HepG2 (cell line): Measurements from ENCODE around the gene CREBZF. TPM values are rescaled to one million over a fixed set of nuclear protein-coding genes. Genes with fewer than 3 reads are reported as not detected.

Experiments used
- FOXO1 ChIP-seq: sonication (generic); formaldehyde crosslinking; IDR thresholded peaks from 2 replicates; pipeline ENCODE4 v1.4.0; 2020; ENCODE audit warnings: missing genetic modification reagents
- JDP2 ChIP-seq: sonication (generic); formaldehyde crosslinking; IDR thresholded peaks from 2 replicates; pipeline ENCODE4 v1.8.1; 2022; ENCODE audit warnings: missing genetic modification reagents, borderline replicate concordance
- KDM6A ChIP-seq: IDR thresholded peaks from 2 replicates; pipeline ENCODE4 v1.6.1; 2016; ENCODE audit warnings: low read depth
- KLF12 ChIP-seq: sonication (generic); formaldehyde crosslinking; IDR thresholded peaks from 2 replicates; pipeline ENCODE4 v1.4.0; 2020; ENCODE audit warnings: missing genetic modification reagents, borderline replicate concordance
- KLF13 ChIP-seq: sonication (generic); formaldehyde crosslinking; IDR thresholded peaks from 2 replicates; pipeline ENCODE4 v1.4.0; 2020; ENCODE audit warnings: mild to moderate bottlenecking, missing genetic modification reagents
- MED1 ChIP-seq: sonication (generic); formaldehyde crosslinking; IDR thresholded peaks from 2 replicates; pipeline ENCODE4 v1.4.0; 2020; ENCODE audit warnings: missing genetic modification reagents
- RFXANK ChIP-seq: IDR thresholded peaks from 2 replicates; pipeline ENCODE4 v1.6.1; 2016
- ZNF337 ChIP-seq: sonication (generic); formaldehyde crosslinking; IDR thresholded peaks from 2 replicates; pipeline ENCODE4 v1.5.1; 2020; ENCODE audit warnings: missing genetic modification reagents, low read depth, mild to moderate bottlenecking, borderline replicate concordance
- ZNF572 ChIP-seq: sonication (generic); formaldehyde crosslinking; IDR thresholded peaks from 2 replicates; pipeline ENCODE4 v1.5.1; 2020; ENCODE audit warnings: mild to moderate bottlenecking, missing genetic modification reagents
- ZSCAN30 ChIP-seq: sonication (generic); formaldehyde crosslinking; IDR thresholded peaks from 2 replicates; pipeline ENCODE4 v1.5.0; 2020; ENCODE audit warnings: mild to moderate bottlenecking, missing genetic modification reagents
- polyA plus RNA-seq, 8 experiments: library from polyadenylated mRNA; depleted of rRNA in 3 of 8; stranded (reverse) in 7 of 8; unstranded in 1 of 8; fragments of >200 nt; fragmentation: Illumina TruSeq in 4 of 8; extraction: Trizol in 4 of 8; gene quantifications; 2 replicates each; pipeline versions ENCODE4 v1.2.1 to v1.2.3, GENCODE V29; 2011 to 2016; ENCODE audit warnings: low read depth in 4 of 8, missing spikeins in 1 of 8, mixed read lengths in 1 of 8; ENCODE audit not compliant: insufficient read depth in 1 of 8
- total RNA-seq, 5 experiments: library from RNA; depleted of rRNA; stranded (reverse); fragments of >200 nt; fragmentation: Illumina TruSeq; extraction: Trizol; gene quantifications; 2 replicates each; pipeline ENCODE4 v1.2.3, GENCODE V29; 2016; ENCODE audit warnings: low read depth in 1 of 5
- TF ChIP-seq, protein P1 (sequence below): sonication (generic); formaldehyde crosslinking; IDR thresholded peaks from 2 replicates; pipeline ENCODE4 v1.4.0; 2020; ENCODE audit warnings: missing genetic modification reagents
- TF ChIP-seq, protein P2 (sequence below), 2 experiments: fragments of 450-650 bp in 1 of 2; sonication (generic) in 1 of 2; formaldehyde crosslinking in 1 of 2; IDR thresholded peaks; 2 replicates each; pipeline versions ENCODE4 v1.6.1 to v1.8.0; 2016 to 2022; ENCODE audit warnings: antibody characterized with exemption in 1 of 2, mild to moderate bottlenecking in 1 of 2, missing genetic modification reagents in 1 of 2
- TF ChIP-seq, protein P3 (sequence below): sonication (generic); formaldehyde crosslinking; IDR thresholded peaks from 2 replicates; pipeline ENCODE4 v1.8.0; 2022; ENCODE audit warnings: mild to moderate bottlenecking, missing genetic modification reagents

CREBZF gene
- total and polyA plus RNA-seq, 2 of the 13 experiments (the other 11 are each of a cell fraction or from before 2014, with no cell fraction given) = 30.6 to 43.1 TPM

DNA sequence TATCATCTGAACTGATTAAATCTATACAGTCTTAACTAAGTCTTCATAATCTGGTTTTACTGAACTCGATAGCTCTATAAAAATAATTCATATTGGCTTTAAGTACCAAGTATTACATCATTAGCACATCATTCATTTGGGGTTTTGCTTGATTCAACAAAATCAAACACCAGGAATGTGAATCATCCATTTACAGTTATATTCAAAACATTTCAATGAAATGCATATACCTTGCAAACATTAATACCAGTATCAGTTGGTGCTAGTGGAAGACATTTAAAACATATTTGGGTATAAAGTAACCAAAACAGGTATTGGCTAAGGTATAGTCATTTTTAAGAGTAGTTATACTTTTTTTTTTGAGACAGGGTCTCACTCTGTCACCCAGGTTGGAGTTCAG is 33.3 kb upstream of the CREBZF start (continued):
- TF ChIP-seq, protein P1, sequence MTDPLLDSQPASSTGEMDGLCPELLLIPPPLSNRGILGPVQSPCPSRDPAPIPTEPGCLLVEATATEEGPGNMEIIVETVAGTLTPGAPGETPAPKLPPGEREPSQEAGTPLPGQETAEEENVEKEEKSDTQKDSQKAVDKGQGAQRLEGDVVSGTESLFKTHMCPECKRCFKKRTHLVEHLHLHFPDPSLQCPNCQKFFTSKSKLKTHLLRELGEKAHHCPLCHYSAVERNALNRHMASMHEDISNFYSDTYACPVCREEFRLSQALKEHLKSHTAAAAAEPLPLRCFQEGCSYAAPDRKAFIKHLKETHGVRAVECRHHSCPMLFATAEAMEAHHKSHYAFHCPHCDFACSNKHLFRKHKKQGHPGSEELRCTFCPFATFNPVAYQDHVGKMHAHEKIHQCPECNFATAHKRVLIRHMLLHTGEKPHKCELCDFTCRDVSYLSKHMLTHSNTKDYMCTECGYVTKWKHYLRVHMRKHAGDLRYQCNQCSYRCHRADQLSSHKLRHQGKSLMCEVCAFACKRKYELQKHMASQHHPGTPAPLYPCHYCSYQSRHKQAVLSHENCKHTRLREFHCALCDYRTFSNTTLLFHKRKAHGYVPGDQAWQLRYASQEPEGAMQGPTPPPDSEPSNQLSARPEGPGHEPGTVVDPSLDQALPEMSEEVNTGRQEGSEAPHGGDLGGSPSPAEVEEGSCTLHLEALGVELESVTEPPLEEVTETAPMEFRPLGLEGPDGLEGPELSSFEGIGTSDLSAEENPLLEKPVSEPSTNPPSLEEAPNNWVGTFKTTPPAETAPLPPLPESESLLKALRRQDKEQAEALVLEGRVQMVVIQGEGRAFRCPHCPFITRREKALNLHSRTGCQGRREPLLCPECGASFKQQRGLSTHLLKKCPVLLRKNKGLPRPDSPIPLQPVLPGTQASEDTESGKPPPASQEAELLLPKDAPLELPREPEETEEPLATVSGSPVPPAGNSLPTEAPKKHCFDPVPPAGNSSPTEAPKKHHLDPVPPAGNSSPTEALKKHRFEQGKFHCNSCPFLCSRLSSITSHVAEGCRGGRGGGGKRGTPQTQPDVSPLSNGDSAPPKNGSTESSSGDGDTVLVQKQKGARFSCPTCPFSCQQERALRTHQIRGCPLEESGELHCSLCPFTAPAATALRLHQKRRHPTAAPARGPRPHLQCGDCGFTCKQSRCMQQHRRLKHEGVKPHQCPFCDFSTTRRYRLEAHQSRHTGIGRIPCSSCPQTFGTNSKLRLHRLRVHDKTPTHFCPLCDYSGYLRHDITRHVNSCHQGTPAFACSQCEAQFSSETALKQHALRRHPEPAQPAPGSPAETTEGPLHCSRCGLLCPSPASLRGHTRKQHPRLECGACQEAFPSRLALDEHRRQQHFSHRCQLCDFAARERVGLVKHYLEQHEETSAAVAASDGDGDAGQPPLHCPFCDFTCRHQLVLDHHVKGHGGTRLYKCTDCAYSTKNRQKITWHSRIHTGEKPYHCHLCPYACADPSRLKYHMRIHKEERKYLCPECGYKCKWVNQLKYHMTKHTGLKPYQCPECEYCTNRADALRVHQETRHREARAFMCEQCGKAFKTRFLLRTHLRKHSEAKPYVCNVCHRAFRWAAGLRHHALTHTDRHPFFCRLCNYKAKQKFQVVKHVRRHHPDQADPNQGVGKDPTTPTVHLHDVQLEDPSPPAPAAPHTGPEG (CRISPR knock-in tag) = no peak
- TF ChIP-seq, protein P2, sequence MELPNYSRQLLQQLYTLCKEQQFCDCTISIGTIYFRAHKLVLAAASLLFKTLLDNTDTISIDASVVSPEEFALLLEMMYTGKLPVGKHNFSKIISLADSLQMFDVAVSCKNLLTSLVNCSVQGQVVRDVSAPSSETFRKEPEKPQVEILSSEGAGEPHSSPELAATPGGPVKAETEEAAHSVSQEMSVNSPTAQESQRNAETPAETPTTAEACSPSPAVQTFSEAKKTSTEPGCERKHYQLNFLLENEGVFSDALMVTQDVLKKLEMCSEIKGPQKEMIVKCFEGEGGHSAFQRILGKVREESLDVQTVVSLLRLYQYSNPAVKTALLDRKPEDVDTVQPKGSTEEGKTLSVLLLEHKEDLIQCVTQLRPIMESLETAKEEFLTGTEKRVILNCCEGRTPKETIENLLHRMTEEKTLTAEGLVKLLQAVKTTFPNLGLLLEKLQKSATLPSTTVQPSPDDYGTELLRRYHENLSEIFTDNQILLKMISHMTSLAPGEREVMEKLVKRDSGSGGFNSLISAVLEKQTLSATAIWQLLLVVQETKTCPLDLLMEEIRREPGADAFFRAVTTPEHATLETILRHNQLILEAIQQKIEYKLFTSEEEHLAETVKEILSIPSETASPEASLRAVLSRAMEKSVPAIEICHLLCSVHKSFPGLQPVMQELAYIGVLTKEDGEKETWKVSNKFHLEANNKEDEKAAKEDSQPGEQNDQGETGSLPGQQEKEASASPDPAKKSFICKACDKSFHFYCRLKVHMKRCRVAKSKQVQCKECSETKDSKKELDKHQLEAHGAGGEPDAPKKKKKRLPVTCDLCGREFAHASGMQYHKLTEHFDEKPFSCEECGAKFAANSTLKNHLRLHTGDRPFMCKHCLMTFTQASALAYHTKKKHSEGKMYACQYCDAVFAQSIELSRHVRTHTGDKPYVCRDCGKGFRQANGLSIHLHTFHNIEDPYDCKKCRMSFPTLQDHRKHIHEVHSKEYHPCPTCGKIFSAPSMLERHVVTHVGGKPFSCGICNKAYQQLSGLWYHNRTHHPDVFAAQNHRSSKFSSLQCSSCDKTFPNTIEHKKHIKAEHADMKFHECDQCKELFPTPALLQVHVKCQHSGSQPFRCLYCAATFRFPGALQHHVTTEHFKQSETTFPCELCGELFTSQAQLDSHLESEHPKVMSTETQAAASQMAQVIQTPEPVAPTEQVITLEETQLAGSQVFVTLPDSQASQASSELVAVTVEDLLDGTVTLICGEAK (IDR thresholded peaks at IDR 0.05) = no peak
- TF ChIP-seq, protein P2 (CRISPR knock-in tag; IDR thresholded peaks at IDR 0.05) = no peak
- TF ChIP-seq JDP2 (CRISPR knock-in tag) (no peak), FOXO1 (no peak), RFXANK (no peak), KDM6A (CRISPR knock-in tag) (no peak), KLF12 (CRISPR knock-in tag) (no peak), ZNF337 (CRISPR knock-in tag) (no peak), ZNF572 (CRISPR knock-in tag) (no peak), ZSCAN30 (no peak), MED1 (CRISPR knock-in tag) (no peak), KLF13 (no peak)
- TF ChIP-seq, protein P3, sequence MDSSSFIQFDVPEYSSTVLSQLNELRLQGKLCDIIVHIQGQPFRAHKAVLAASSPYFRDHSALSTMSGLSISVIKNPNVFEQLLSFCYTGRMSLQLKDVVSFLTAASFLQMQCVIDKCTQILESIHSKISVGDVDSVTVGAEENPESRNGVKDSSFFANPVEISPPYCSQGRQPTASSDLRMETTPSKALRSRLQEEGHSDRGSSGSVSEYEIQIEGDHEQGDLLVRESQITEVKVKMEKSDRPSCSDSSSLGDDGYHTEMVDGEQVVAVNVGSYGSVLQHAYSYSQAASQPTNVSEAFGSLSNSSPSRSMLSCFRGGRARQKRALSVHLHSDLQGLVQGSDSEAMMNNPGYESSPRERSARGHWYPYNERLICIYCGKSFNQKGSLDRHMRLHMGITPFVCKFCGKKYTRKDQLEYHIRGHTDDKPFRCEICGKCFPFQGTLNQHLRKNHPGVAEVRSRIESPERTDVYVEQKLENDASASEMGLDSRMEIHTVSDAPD (CRISPR knock-in tag) = no peak
